GM10248 (cell line): ENCODE measurements around the gene AKR1B1.

Source experiments
- CTCF ChIA-PET: fragments of 300-600 bp; sonication (Branson Sonifier 250); formaldehyde crosslinking; extraction: SDS; loops from one replicate; lab custom pipeline; 2021; ENCODE audit warnings: antibody characterized with exemption; lab: Yijun Ruan, JAX
- POLR2A ChIA-PET: fragments of 350-650 bp; sonication (Branson Sonifier 250); formaldehyde crosslinking; extraction: SDS; loops from one replicate; lab custom pipeline; 2020; ENCODE audit warnings: antibody characterized with exemption; lab: Yijun Ruan, JAX
- DNase-seq: peaks from one replicate; pipeline ENCODE4 v3.0.0; 2012; ENCODE audit errors: extremely low spot score
- CTCF ChIP-seq: IDR thresholded peaks from 2 replicates; pipeline ENCODE4 v1.5.1; 2012; ENCODE audit warnings: mild to moderate bottlenecking, low read depth; ENCODE audit errors: extremely low read depth, missing control alignments, control extremely low read depth

Gene AKR1B1

GRCh38 chr7:134452419-134452838 is 6.5 kb downstream of the AKR1B1 start:
- ChIA-PET CTCF (interaction anchor here (0.8 to 3.1 kb wide), 4 partner anchors 10 to 61 kb away, joined by 3 to 14 read pairs (median 6); no protein-coding TSS in a partner anchor), POLR2A (no interaction called here)
- DNase-seq = no peak
- TF ChIP-seq CTCF = no peak

DNA sequence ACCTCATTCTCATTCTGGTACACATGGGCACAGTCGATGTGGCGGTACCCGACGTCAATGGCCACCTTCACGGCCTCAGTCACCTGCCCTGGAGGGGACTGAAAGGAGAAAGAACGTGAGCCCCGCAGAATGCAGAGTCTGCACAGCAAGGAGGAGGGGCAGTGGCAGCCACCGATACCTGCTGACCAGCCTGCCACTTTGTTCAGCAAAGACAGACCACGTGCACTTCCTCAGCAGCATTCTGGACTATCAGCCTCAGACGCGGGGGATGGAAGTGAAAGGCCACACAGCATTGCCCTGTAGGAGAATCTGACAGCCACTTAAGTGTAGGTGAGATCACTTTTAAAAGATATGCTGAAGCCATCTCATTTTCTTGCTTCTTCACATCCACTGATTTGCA is 7.2 kb downstream of the AKR1B1 start:
- CTCF ChIA-PET = interaction anchor here (0.8 to 3.1 kb wide), 2 partner anchors 9 to 19 kb away, joined by 4 to 9 read pairs; no protein-coding TSS in a partner anchor
- no peak for TF ChIP-seq CTCF
- POLR2A ChIA-PET = no interaction called here
- no peak for DNase-seq

DNA sequence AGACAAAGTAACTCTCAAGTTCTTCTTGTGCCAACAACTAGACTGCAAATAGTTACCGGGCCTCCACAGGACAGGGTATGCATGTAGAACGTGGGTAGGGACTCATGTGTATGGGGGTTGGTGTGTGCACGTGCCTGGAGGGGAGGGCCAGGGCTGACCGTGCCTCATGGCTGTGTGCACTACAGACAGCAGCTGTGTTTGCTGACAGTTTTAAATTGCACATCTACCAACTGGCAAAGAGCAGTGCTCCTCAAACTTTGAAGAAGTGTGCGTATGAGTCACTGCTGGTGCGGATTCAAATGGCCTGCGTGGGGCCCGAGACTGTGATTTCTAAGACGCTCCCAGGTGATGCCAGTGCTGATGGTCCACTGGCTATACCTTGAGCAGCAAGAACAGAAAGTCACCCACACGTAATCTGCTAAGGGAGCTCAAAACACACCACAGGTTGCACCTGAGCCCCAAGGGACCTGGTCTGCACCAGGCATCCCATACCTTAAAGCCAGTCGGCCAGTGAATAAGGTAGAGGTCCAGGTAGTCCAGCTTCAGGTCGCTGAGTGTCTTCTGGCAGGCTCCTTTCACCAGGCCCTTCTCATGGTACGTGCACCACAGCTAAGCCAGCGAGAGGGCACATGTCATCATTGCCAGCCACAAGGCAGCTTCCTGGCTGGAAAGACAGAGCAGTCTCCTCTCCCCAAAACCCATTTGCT is 8.5 kb downstream of the AKR1B1 start:
- POLR2A ChIA-PET = interaction anchor here (0.6 kb wide), 1 partner anchor 56 kb away, joined by 3 read pairs; no protein-coding TSS in a partner anchor
- no peak for DNase-seq
- CTCF ChIA-PET = interaction anchor here (1.4 to 5.5 kb wide), 2 partner anchors 7 to 18 kb away, joined by 7 to 26 read pairs; partner anchors contain the start of gene AKR1B1
- no peak for TF ChIP-seq CTCF

GRCh38 chr7:134449680-134450079 is 9.2 kb downstream of the AKR1B1 start:
- ChIA-PET POLR2A (no interaction called here), CTCF (interaction anchor here (1.4 to 5.5 kb wide), 2 partner anchors 8 to 17 kb away, joined by 7 to 26 read pairs; partner anchors contain the start of gene AKR1B1)

DNA sequence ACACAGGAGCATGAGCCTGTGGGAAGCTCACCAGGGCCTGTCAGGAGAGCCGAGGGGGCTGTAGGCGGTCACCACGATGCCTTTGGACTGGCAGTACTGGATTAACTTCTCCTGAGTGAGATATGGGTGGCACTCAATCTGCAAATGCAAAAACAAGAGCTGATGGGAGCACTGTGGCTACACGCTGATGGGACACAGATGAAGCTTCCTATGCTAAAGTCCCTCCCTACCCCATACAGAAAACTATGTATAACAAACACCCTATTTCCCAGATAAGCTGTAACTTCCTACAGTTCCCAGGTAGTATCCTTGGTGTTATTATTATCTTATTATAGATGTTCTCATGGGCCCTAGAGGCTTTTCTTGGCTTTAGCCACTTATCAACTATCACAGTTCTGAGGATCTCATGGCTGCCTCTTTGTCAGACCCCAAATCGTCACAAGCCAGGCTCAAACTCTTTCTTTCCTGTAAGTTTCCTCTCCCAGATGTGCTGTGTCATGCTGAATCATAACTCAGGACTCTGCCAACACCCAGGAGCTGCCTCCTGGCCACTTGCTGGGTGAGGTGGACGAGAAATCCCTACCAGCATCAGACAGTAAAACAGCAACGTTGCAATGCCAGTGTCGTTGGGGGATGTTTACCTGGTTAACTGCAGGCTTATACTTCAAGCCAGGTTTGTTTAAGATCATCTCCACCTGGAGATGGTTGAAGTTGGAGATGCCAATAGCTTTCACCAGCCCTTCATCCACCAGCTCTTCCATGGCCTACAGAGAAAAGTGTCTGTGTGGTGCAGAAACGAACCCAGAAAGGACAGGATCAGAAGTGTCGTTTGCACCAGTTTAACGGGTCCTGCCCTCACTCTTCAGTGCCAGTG is 10.3 kb downstream of the AKR1B1 start:
- no peak for DNase-seq
- POLR2A ChIA-PET = no interaction called here
- CTCF ChIA-PET = interaction anchor here (1.5 to 5.5 kb wide), 2 partner anchors 9 to 16 kb away, joined by 7 to 26 read pairs; partner anchors contain the start of gene AKR1B1
- TF ChIP-seq CTCF = no peak

More at GRCh38 chr7:134449680-134450079, 9.2 kb downstream of the AKR1B1 start:
- no peak for DNase-seq
- no peak for TF ChIP-seq CTCF

DNA sequence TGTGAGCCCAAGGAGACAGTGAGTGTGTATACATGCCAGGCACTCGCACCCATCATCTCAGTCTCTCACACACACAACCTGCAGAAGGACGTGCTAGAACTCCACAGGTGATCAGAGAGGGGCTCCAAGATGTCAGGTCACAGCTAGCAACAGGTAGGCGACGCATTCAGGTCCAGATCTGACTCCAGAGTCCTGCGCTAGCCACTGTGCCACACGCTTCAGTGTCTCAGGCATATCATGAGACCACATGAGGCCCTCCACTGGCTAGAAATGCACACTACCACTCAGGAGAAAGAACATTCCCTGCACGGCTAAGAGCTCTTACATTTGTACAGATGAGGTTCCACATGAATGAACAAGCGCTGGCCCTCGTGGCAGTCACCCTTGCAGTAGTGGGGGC is 11.5 kb downstream of the AKR1B1 start:
- no peak for DNase-seq
- TF ChIP-seq CTCF = no peak
- CTCF ChIA-PET = interaction anchor here (1.2 to 5.5 kb wide), 5 partner anchors 10 to 17 kb away, joined by 3 to 26 read pairs (median 7); partner anchors contain the start of gene AKR1B1
- POLR2A ChIA-PET = no interaction called here
